Measurements from ENCODE around the gene SATB1.
A peak's percentile ranks its signal among the peaks of the same experiment; 100 is the strongest.

The SATB1 gene

GRCh38 chr3:18423401-18424212 lies 1.5 kb downstream of the SATB1 start:
- no peak for DNase-seq (ENCODE audit: low read depth)
- TF ChIP-seq, protein P1, sequence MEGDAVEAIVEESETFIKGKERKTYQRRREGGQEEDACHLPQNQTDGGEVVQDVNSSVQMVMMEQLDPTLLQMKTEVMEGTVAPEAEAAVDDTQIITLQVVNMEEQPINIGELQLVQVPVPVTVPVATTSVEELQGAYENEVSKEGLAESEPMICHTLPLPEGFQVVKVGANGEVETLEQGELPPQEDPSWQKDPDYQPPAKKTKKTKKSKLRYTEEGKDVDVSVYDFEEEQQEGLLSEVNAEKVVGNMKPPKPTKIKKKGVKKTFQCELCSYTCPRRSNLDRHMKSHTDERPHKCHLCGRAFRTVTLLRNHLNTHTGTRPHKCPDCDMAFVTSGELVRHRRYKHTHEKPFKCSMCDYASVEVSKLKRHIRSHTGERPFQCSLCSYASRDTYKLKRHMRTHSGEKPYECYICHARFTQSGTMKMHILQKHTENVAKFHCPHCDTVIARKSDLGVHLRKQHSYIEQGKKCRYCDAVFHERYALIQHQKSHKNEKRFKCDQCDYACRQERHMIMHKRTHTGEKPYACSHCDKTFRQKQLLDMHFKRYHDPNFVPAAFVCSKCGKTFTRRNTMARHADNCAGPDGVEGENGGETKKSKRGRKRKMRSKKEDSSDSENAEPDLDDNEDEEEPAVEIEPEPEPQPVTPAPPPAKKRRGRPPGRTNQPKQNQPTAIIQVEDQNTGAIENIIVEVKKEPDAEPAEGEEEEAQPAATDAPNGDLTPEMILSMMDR (conservative IDR thresholded peaks at IDR 0.05; ENCODE audit: low read depth, low read length) = no peak
- H3K4me3 ChIP-seq (ENCODE audit: low read length) = peak overlapping the region; percentile 81

DNA sequence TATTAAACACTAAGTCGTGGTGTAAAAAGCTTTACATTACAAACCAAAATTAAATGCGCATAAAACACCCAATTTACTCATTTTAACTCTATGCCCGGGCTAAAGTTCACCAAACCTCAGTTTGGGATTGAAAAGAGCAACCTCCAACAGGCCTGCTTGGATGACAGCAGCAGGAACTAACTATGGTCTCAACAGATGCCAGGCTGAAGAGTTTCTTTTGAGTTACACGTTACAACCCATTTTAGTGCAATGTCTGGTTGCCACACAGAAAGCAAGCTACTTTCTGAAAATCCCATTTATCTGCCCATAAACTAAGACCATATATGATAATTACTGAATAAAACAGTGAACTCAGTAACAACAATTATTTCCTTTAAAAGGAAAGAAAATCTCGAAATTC lies 2.2 kb downstream of the SATB1 start:
- DNase-seq (ENCODE audit: low read depth) = no peak
- peak overlapping the region; percentile 81 for H3K4me3 ChIP-seq (ENCODE audit: low read length)
- TF ChIP-seq, protein P1 (conservative IDR thresholded peaks at IDR 0.05; ENCODE audit: low read depth, low read length) = no peak

DNA sequence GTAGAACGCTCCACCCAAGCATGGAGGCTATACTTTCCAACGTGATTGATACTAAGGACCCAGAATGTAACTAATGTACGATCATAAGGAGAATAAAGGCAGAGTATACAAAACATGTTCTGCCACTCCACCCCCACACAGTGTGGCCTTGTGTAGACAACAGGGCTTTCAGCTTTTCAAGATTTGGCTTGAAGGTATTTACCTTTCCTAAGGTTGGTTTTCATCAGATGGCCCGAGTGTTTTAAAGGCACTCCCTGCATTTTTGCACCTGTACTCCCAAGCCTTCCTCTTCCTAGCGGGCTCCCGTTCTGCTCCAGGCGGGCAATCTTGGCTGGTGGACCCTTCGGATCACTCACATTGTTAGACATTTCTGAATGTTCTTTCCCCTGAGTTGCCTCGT lies 4.6 kb downstream of the SATB1 start:
- no peak overlapping the region for H3K4me3 ChIP-seq (ENCODE audit: low read length)
- TF ChIP-seq, protein P1 (conservative IDR thresholded peaks at IDR 0.05; ENCODE audit: low read depth, low read length) = no peak
- DNase-seq (ENCODE audit: low read depth) = no peak

DNA sequence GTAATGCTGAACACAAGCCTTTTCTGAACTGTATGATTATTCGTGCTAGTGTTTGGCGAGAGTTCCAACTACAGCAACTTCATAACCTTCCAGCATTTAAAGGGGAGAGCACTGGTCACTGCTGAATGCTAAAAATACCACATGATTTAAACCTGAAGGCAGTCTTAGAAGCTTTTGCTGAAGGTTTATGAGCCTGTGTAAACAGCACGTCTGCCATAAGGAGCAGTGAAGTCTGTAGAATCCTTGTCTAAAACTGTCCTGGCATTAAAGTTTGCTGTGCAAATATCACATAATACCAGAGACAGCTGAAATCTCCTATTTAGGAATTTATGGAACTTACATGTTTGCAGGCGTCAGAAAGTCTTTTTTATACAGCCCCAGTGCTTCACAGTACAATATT lies 5.9 kb downstream of the SATB1 start:
- TF ChIP-seq, protein P1 (conservative IDR thresholded peaks at IDR 0.05; ENCODE audit: low read depth, low read length) = no peak
- DNase-seq (ENCODE audit: low read depth) = no peak
- no peak overlapping the region for H3K4me3 ChIP-seq (ENCODE audit: low read length)

GRCh38 chr3:18417904-18418572 lies 7.1 kb downstream of the SATB1 start:
- H3K4me3 ChIP-seq (ENCODE audit: low read length) = no peak overlapping the region
- TF ChIP-seq, protein P1 (conservative IDR thresholded peaks at IDR 0.05; ENCODE audit: low read depth, low read length) = no peak
- DNase-seq (ENCODE audit: low read depth) = no peak

GRCh38 chr3:18416332-18416731 lies 8.8 kb downstream of the SATB1 start:
- no peak overlapping the region for H3K4me3 ChIP-seq (ENCODE audit: low read length)
- DNase-seq (ENCODE audit: low read depth) = no peak
- TF ChIP-seq, protein P1 (conservative IDR thresholded peaks at IDR 0.05; ENCODE audit: low read depth, low read length) = no peak

DNA sequence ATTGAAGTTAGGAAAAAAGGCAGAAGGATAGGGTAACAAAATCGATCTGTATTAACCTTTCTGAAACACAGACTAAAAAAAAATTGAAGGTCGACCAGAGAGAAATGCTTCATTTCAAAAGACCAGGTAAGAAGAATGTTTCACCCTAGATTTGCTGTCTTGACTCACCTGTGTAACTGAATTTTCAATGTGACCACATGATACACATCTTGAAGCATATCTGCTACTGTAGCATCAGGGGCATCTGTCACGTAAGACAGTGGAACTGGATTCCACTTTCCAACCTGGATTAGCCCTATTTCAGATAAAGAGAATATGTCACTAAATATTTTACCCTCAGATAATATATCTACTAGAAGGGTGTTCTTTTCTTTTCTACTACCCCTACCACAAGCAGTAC lies 9.3 kb downstream of the SATB1 start:
- no peak for DNase-seq (ENCODE audit: low read depth)
- H3K4me3 ChIP-seq (ENCODE audit: low read length) = no peak overlapping the region
- TF ChIP-seq, protein P1 (conservative IDR thresholded peaks at IDR 0.05; ENCODE audit: low read depth, low read length) = no peak
